Measurements from ENCODE around the gene CCDC34. TPM values are rescaled to one million over a fixed set of nuclear protein-coding genes. Genes with fewer than 3 reads are reported as not detected.

Gene CCDC34
- total RNA-seq, 2 experiments from 2014 or later, result 1.3 to 1.6 TPM

- Mint-ChIP-seq H3K4me3 (no peak overlapping the region), H3K9me3 (no peaks in the 10 kb centered on the region), H3K27ac (no peak overlapping the region), H3K4me1 (ENCODE audit: low read depth) (no peaks in the 10 kb centered on the region), H3K27me3 (no peaks in the 10 kb centered on the region), H3K36me3 (ENCODE audit: low read depth) (no peaks in the 10 kb centered on the region)
- no peaks in the 10 kb centered on the region for H3K4me1 ChIP-seq (ENCODE audit: insufficient read depth, low read length)
- peaks cover 0 to 17% of the 10 kb centered on the region in 2 experiments for H3K9me3 ChIP-seq (ENCODE audit: control insufficient read depth in 1 of 2, insufficient read depth in 1 of 2, low read length in 2 of 2)
- ChIA-PET POLR2A (no interaction called here), CTCF (no interaction called here)
- H3K27me3 ChIP-seq (ENCODE audit: control insufficient read depth in 1 of 2, insufficient read depth in 2 of 2, low read length in 2 of 2), result no peaks in the 10 kb centered on the region
- DNase-seq (no peak), ATAC-seq (ENCODE audit: poor library complexity) (no peak)
- no peak overlapping the region for H3K4me3 ChIP-seq (ENCODE audit: low read length)
- H3K27ac ChIP-seq (ENCODE audit: low read depth in 1 of 2, low read length in 2 of 2), result no peak overlapping the region
- no peaks in the 10 kb centered on the region for H3K36me3 ChIP-seq (ENCODE audit: insufficient read depth, low read length)
- TF ChIP-seq CTCF (IDR thresholded peaks at IDR 0.05), result no peak
- intact Hi-C loops (cut with DNase I, micrococcal nuclease), result no loop called here
Measured at GRCh38 chr11:27304514-27304913, 58.5 kb downstream of the CCDC34 start.

GRCh38 chr11:27303903-27304302 lies 59.1 kb downstream of the CCDC34 start:
- DNase-seq (no peak), ATAC-seq (ENCODE audit: poor library complexity) (no peak)
- Mint-ChIP-seq H3K36me3 (ENCODE audit: low read depth) (no peaks in the 10 kb centered on the region), H3K4me3 (no peak overlapping the region), H3K4me1 (ENCODE audit: low read depth) (no peaks in the 10 kb centered on the region), H3K9me3 (no peaks in the 10 kb centered on the region), H3K27ac (no peak overlapping the region), H3K27me3 (peaks cover under 1% of the 10 kb centered on the region)
- ChIA-PET CTCF (no interaction called here), POLR2A (no interaction called here)
- H3K9me3 ChIP-seq (ENCODE audit: control insufficient read depth in 1 of 2, insufficient read depth in 1 of 2, low read length in 2 of 2), result peaks cover 0 to 17% of the 10 kb centered on the region in 2 experiments
- intact Hi-C loops (cut with DNase I, micrococcal nuclease), result no loop called here
- H3K27ac ChIP-seq (ENCODE audit: low read depth in 1 of 2, low read length in 2 of 2), result no peak overlapping the region
- no peaks in the 10 kb centered on the region for H3K27me3 ChIP-seq (ENCODE audit: control insufficient read depth in 1 of 2, insufficient read depth in 2 of 2, low read length in 2 of 2)
- TF ChIP-seq CTCF (IDR thresholded peaks at IDR 0.05), result no peak
- no peaks in the 10 kb centered on the region for H3K4me1 ChIP-seq (ENCODE audit: insufficient read depth, low read length)
- H3K4me3 ChIP-seq (ENCODE audit: low read length), result no peak overlapping the region
- no peaks in the 10 kb centered on the region for H3K36me3 ChIP-seq (ENCODE audit: insufficient read depth, low read length)

GRCh38 chr11:27300974-27301373 lies 62.0 kb downstream of the CCDC34 start:
- Mint-ChIP-seq H3K27me3 (peaks cover 9% of the 10 kb centered on the region), H3K36me3 (ENCODE audit: low read depth) (no peaks in the 10 kb centered on the region), H3K9me3 (no peaks in the 10 kb centered on the region), H3K4me3 (no peak overlapping the region), H3K27ac (no peak overlapping the region), H3K4me1 (ENCODE audit: low read depth) (no peaks in the 10 kb centered on the region)
- H3K4me3 ChIP-seq (ENCODE audit: low read length), result no peak overlapping the region
- POLR2A ChIA-PET, result no interaction called here
- no peaks in the 10 kb centered on the region for H3K36me3 ChIP-seq (ENCODE audit: insufficient read depth, low read length)
- CTCF ChIA-PET, result no interaction called here
- H3K27ac ChIP-seq (ENCODE audit: low read depth in 1 of 2, low read length in 2 of 2), result no peak overlapping the region
- DNase-seq (no peak), ATAC-seq (ENCODE audit: poor library complexity) (no peak)
- peaks cover 0 to 17% of the 10 kb centered on the region in 2 experiments for H3K9me3 ChIP-seq (ENCODE audit: control insufficient read depth in 1 of 2, insufficient read depth in 1 of 2, low read length in 2 of 2)
- no peak for TF ChIP-seq CTCF (IDR thresholded peaks at IDR 0.05)
- H3K27me3 ChIP-seq (ENCODE audit: control insufficient read depth in 1 of 2, insufficient read depth in 2 of 2, low read length in 2 of 2), result no peaks in the 10 kb centered on the region
- intact Hi-C loops (cut with DNase I, micrococcal nuclease), result no loop called here
- H3K4me1 ChIP-seq (ENCODE audit: insufficient read depth, low read length), result no peaks in the 10 kb centered on the region
